HCT116 (cell line): ENCODE measurements around the gene KRTAP10-10. TPM values are rescaled to one million over a fixed set of nuclear protein-coding genes. Genes with fewer than 3 reads are reported as not detected.

ENCODE experiments used
- ATAC-seq: fragments of 200-7000 bp; cut with Tn5 transposase; 2 replicates; pipeline ENCODE4 v1.9.1; 2020; ENCODE audit warnings: mild to moderate bottlenecking, moderate library complexity
- BruUV-seq: library from RNA; stranded (reverse); fragments of 400-500 nt; replicated peaks from 2 replicates; lab custom pipeline; 2021; lab: Mats Ljungman, UMichigan
- CTCF ChIA-PET: fragments of 300-600 bp; sonication (Branson Sonifier 250); formaldehyde crosslinking; loops from one replicate; lab custom pipeline; 2021; ENCODE audit warnings: antibody characterized with exemption; lab: Charles Lee
- POLR2A ChIA-PET: fragments of 300-600, 350-600 bp; sonication (Branson Sonifier 250); formaldehyde crosslinking; loops from one replicate; lab custom pipeline; 2021; ENCODE audit warnings: antibody characterized with exemption; lab: Charles Lee
- RAD21 ChIA-PET, 2 experiments: fragments of 300-600 bp; sonication (Branson Sonifier 250); formaldehyde crosslinking; loops; one replicate each; lab custom pipeline; 2023; ENCODE audit warnings: low total read pairs in 2 of 2; ENCODE audit not compliant: uncharacterized antibody in 2 of 2, unreplicated experiment in 2 of 2, low non-redundant PET in 1 of 2; lab: Charles Lee
- DNase-seq: peaks from one replicate; pipeline ENCODE4 v3.0.0-alpha.2; 2010; ENCODE audit warnings: low read depth, low spot score
- H2AFZ ChIP-seq: fragments of 200-600 bp; shearing (Covaris generic), sonication (generic); 2 replicates; pipeline ENCODE4 v1.6.1; 2017; ENCODE audit warnings: low read depth, mixed run types, mixed read lengths, antibody characterized with exemption, low read length; ENCODE audit not compliant: poor library complexity, severe bottlenecking
- H3K27ac ChIP-seq: 2 replicates; pipeline ENCODE4 v1.5.1; 2012; ENCODE audit warnings: low read depth, low read length
- H3K27me3 ChIP-seq: fragments of 200-600 bp; sonication (generic); 2 replicates; pipeline ENCODE4 v1.6.1; 2016; ENCODE audit warnings: mixed run types, low read length, mixed read lengths; ENCODE audit not compliant: insufficient read depth
- H3K36me3 ChIP-seq, 2 experiments: fragments of 200-500 bp in 1 of 2; fragments of 200-600 bp in 1 of 2; sonication (Bioruptor generic) in 1 of 2; sonication (generic) in 1 of 2; 2 replicates each; pipeline versions ENCODE4 v1.5.1 to v1.6.1; 2014 to 2016; ENCODE audit warnings: low read length in 2 of 2, inconsistent platforms in 1 of 2, mixed read lengths in 1 of 2, mixed run types in 1 of 2; ENCODE audit not compliant: insufficient read depth in 2 of 2, control insufficient read depth in 1 of 2
- H3K4me1 ChIP-seq, 2 experiments: fragments of 200-600 bp in 1 of 2; sonication (generic) in 1 of 2; 2 replicates each; pipeline versions ENCODE4 v1.5.1 to v1.6.1; 2012 to 2017; ENCODE audit warnings: low read length in 2 of 2, inconsistent platforms in 1 of 2, mild to moderate bottlenecking in 1 of 2, mixed read lengths in 1 of 2, mixed run types in 1 of 2, moderate library complexity in 1 of 2; ENCODE audit not compliant: insufficient read depth in 2 of 2, control insufficient read depth in 1 of 2
- H3K4me2 ChIP-seq: fragments of 200-600 bp; sonication (generic); 2 replicates; pipeline ENCODE4 v1.6.1; 2017; ENCODE audit warnings: mixed run types, low read length, mixed read lengths
- H3K4me3 ChIP-seq, 2 experiments: fragments of 200-600 bp in 1 of 2; sonication (generic) in 1 of 2; replicated peaks in 1 of 2; 2 replicates each; pipeline ENCODE4 v1.5.1; 2011 to 2016; ENCODE audit warnings: low read length in 2 of 2, control low read depth in 1 of 2, low read depth in 1 of 2, mild to moderate bottlenecking in 1 of 2, mixed read lengths in 1 of 2, mixed run types in 1 of 2
- H3K79me2 ChIP-seq: fragments of 200-600 bp; sonication (generic); 2 replicates; pipeline ENCODE4 v1.6.1; 2017; ENCODE audit warnings: mild to moderate bottlenecking, mixed run types, low read length, moderate library complexity, mixed read lengths; ENCODE audit not compliant: insufficient read depth
- H3K9ac ChIP-seq: fragments of 200-600 bp; sonication (generic); 2 replicates; pipeline ENCODE4 v1.6.1; 2016; ENCODE audit warnings: low read length, mixed read lengths
- H3K9me2 ChIP-seq: fragments of 200-600 bp; sonication (generic), shearing (Covaris generic); 2 replicates; pipeline ENCODE4 v1.6.1; 2017; ENCODE audit warnings: mixed run types, mild to moderate bottlenecking, moderate library complexity; ENCODE audit not compliant: insufficient read depth
- H3K9me3 ChIP-seq, 2 experiments: fragments of 200-500 bp in 1 of 2; fragments of 200-600 bp in 1 of 2; sonication (Bioruptor generic) in 1 of 2; sonication (generic) in 1 of 2; 2 replicates each; pipeline ENCODE4 v1.6.1; 2014 to 2017; ENCODE audit warnings: low read length in 2 of 2, mixed read lengths in 2 of 2, inconsistent platforms in 1 of 2, low read depth in 1 of 2, mild to moderate bottlenecking in 1 of 2, mixed run types in 1 of 2, moderate library complexity in 1 of 2; ENCODE audit not compliant: control insufficient read depth in 1 of 2, insufficient read depth in 1 of 2
- H4K20me1 ChIP-seq: fragments of 200-600 bp; sonication (generic), shearing (Covaris generic); 2 replicates; pipeline ENCODE4 v1.6.1; 2017; ENCODE audit warnings: mixed run types, mild to moderate bottlenecking, moderate library complexity; ENCODE audit not compliant: insufficient read depth
- CBX3 ChIP-seq: IDR thresholded peaks from 2 replicates; pipeline ENCODE4 v1.6.1; 2012; ENCODE audit warnings: low read depth
- EGR1 ChIP-seq: IDR thresholded peaks from 2 replicates; pipeline ENCODE4 v1.6.1; 2012; ENCODE audit warnings: low read depth
- ELF1 ChIP-seq: IDR thresholded peaks from 2 replicates; pipeline ENCODE4 v1.6.1; 2012; ENCODE audit warnings: low read depth, borderline replicate concordance
- EZH2 ChIP-seq: fragments of 200-600 bp; sonication (generic); IDR thresholded peaks from 2 replicates; pipeline ENCODE4 v1.6.1; 2017; ENCODE audit warnings: antibody characterized with exemption, mixed run types
- FOSL1 ChIP-seq: IDR thresholded peaks from 2 replicates; pipeline ENCODE4 v1.6.1; 2012; ENCODE audit warnings: low read depth
- JUND ChIP-seq: IDR thresholded peaks from 2 replicates; pipeline ENCODE4 v1.6.1; 2012
- RAD21 ChIP-seq: IDR thresholded peaks from 2 replicates; pipeline ENCODE4 v1.6.1; 2012; ENCODE audit warnings: low read depth, mild to moderate bottlenecking
- SIN3A ChIP-seq: IDR thresholded peaks from 2 replicates; pipeline ENCODE4 v1.6.1; 2012; ENCODE audit warnings: low read depth
- SP1 ChIP-seq: IDR thresholded peaks from 2 replicates; pipeline ENCODE4 v1.6.1; 2012; ENCODE audit warnings: low read depth
- SRF ChIP-seq: IDR thresholded peaks from 2 replicates; pipeline ENCODE4 v1.6.1; 2012; ENCODE audit warnings: low read depth
- TCF7L2 ChIP-seq: IDR thresholded peaks from 2 replicates; pipeline ENCODE4 v1.7.0; 2011; ENCODE audit warnings: borderline replicate concordance, inconsistent platforms; ENCODE audit not compliant: insufficient read depth, insufficient read length; ENCODE audit errors: extremely low read depth
- YY1 ChIP-seq: IDR thresholded peaks from 2 replicates; pipeline ENCODE4 v1.6.1; 2011; ENCODE audit warnings: low read length, low read depth, moderate library complexity, mild to moderate bottlenecking; ENCODE audit not compliant: insufficient replicate concordance; ENCODE audit errors: extremely low read depth
- ZFX ChIP-seq: fragments of 450-650 bp; IDR thresholded peaks from 2 replicates; pipeline ENCODE4 v1.6.1; 2017
- intact Hi-C: fragments of 100-400 bp; cut with micrococcal nuclease; formaldehyde crosslinking; loops from 2 replicates; pipeline ENCODE4 v1.10.0; 2022
- total RNA-seq: library from RNA; stranded (reverse); gene quantifications from one replicate; pipeline ENCODE4 v1.2.1, GENCODE V29; 2021; ENCODE audit not compliant: unreplicated experiment
- TF ChIP-seq, protein P1 (sequence below): IDR thresholded peaks from 2 replicates; pipeline ENCODE4 v1.6.1; 2012
- TF ChIP-seq, protein P2 (sequence below): IDR thresholded peaks from 2 replicates; pipeline ENCODE4 v1.6.1; 2011; ENCODE audit warnings: mild to moderate bottlenecking, low read length, moderate library complexity; ENCODE audit not compliant: insufficient replicate concordance; ENCODE audit errors: extremely low read depth
- TF ChIP-seq, protein P3 (sequence below): IDR thresholded peaks from 2 replicates; pipeline ENCODE4 v1.6.1; 2012

The KRTAP10-10 gene
- total RNA-seq, 1 experiment from 2014 or later: not detected

DNA sequence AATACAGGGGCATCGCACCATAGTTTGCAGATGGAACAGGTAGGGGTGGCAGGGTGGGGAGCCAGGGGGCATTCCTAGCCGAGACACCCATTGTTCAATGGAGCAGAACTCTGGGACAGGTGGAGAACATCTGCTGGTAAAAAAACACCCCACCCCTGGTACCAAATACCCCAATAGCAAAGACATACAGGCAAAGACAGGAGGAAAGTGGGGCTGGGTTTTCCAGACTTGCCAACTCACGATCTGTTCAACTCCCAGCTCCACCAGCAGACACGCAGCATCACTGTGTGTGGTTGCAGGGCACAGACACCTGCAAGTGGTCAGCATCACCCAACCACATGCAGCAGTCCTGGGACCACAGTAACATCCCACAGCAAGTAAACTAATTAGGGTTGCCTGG is 25.6 kb upstream of the KRTAP10-10 start:
- no peak overlapping the region for H2AFZ ChIP-seq
- ChIA-PET RAD21 (no interaction called here), CTCF (no interaction called here), POLR2A (no interaction called here)
- H3K27ac ChIP-seq: no peak overlapping the region
- TF ChIP-seq, protein P1, sequence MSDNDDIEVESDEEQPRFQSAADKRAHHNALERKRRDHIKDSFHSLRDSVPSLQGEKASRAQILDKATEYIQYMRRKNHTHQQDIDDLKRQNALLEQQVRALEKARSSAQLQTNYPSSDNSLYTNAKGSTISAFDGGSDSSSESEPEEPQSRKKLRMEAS: no peak
- no peak for TF ChIP-seq TCF7L2
- TF ChIP-seq, protein P2, sequence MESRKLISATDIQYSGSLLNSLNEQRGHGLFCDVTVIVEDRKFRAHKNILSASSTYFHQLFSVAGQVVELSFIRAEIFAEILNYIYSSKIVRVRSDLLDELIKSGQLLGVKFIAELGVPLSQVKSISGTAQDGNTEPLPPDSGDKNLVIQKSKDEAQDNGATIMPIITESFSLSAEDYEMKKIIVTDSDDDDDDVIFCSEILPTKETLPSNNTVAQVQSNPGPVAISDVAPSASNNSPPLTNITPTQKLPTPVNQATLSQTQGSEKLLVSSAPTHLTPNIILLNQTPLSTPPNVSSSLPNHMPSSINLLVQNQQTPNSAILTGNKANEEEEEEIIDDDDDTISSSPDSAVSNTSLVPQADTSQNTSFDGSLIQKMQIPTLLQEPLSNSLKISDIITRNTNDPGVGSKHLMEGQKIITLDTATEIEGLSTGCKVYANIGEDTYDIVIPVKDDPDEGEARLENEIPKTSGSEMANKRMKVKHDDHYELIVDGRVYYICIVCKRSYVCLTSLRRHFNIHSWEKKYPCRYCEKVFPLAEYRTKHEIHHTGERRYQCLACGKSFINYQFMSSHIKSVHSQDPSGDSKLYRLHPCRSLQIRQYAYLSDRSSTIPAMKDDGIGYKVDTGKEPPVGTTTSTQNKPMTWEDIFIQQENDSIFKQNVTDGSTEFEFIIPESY: no peak
- no peak for TF ChIP-seq CBX3
- no peak for TF ChIP-seq ELF1
- no peak for TF ChIP-seq EGR1
- no peak for TF ChIP-seq JUND
- TF ChIP-seq YY1: no peak
- TF ChIP-seq FOSL1: no peak
- TF ChIP-seq EZH2: no peak
- TF ChIP-seq SIN3A: no peak
- no peak for TF ChIP-seq RAD21
- no peak for TF ChIP-seq SRF
- no peak for TF ChIP-seq SP1
- TF ChIP-seq ZFX: no peak
- TF ChIP-seq, protein P3, sequence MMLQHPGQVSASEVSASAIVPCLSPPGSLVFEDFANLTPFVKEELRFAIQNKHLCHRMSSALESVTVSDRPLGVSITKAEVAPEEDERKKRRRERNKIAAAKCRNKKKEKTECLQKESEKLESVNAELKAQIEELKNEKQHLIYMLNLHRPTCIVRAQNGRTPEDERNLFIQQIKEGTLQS: no peak
- H3K79me2 ChIP-seq: no peaks in the 10 kb centered on the region
- H3K36me3 ChIP-seq: no peaks in the 10 kb centered on the region
- no peak overlapping the region for H3K9ac ChIP-seq
- no peaks in the 10 kb centered on the region for H4K20me1 ChIP-seq
- DNase-seq (no peak), ATAC-seq (no peak)
- H3K4me3 ChIP-seq: no peak overlapping the region
- H3K9me3 ChIP-seq: peaks cover 3 to 5% of the 10 kb centered on the region in 2 experiments; a peak in 2 of 4 replicates
- H3K9me2 ChIP-seq: no peaks in the 10 kb centered on the region
- H3K4me1 ChIP-seq: no peaks in the 10 kb centered on the region
- H3K4me2 ChIP-seq: no peak overlapping the region
- intact Hi-C loops: no loop called here
- no TSS peak for BruUV-seq
- H3K27me3 ChIP-seq: no peaks in the 10 kb centered on the region
